Peyer's patch (tissue), 4 donors: ENCODE data around the gene UBE2Z. TPM values are rescaled to one million over a fixed set of nuclear protein-coding genes. Genes with fewer than 3 reads are reported as not detected.
"Not testable (repeated sequence)": the region's sequence is repeated elsewhere in the genome, so short reads cannot be mapped to it uniquely, and the experiment has no call there.

ENCODE experiments used
- DNase-seq, 3 donors: peaks; one replicate each; pipeline ENCODE4 v3.0.0-alpha.2; 2017 to 2019
- H3K27ac ChIP-seq, 4 donors: fragments of 200-600 bp; sonication (generic); one replicate each; pipeline ENCODE4 v1.5.1; 2016 to 2019
- H3K27me3 ChIP-seq, 2 donors: fragments of 200-600 bp; sonication (generic); one replicate each; pipeline ENCODE4 v1.5.1; 2019
- H3K36me3 ChIP-seq, 3 donors: fragments of 200-600 bp; sonication (generic); one replicate each; pipeline ENCODE4 v1.5.1; 2016 to 2019
- H3K4me1 ChIP-seq, 4 donors: fragments of 200-600 bp; sonication (generic); one replicate each; pipeline ENCODE4 v1.5.1; 2016 to 2019
- H3K4me3 ChIP-seq, 4 donors: fragments of 200-600 bp; sonication (generic); 1 replicate in 3 of 4; 2 replicates in 1 of 4; pipeline ENCODE4 v1.5.1; 2016 to 2019; ENCODE audit warnings: mild to moderate bottlenecking in 1 of 4
- H3K9me3 ChIP-seq, 4 donors: fragments of 200-600 bp; sonication (generic); one replicate each; pipeline ENCODE4 v1.5.1; 2016 to 2019; ENCODE audit warnings: mild to moderate bottlenecking in 1 of 4
- POLR2A ChIP-seq, 2 donors: fragments of 450-650 bp; IDR thresholded peaks; one replicate each; pipeline ENCODE4 v1.5.1; 2017; ENCODE audit warnings: antibody characterized with exemption in 2 of 2, mild to moderate bottlenecking in 2 of 2, moderate library complexity in 2 of 2
- total RNA-seq, 4 donors: library from RNA; depleted of rRNA; stranded (reverse); fragments of >200 nt; gene quantifications; one replicate each; pipeline ENCODE4 v1.1.0, GENCODE V29; 2016
- TF ChIP-seq, protein P1 (sequence below), 6 experiments: fragments of 450-650 bp in 4 of 6; fragments of 200-600 bp in 2 of 6; sonication (generic) in 1 of 6; IDR thresholded peaks; one replicate each; pipeline ENCODE4 v1.5.1; 2017 to 2019; ENCODE audit warnings: antibody characterized with exemption in 6 of 6, mild to moderate bottlenecking in 3 of 6, moderate library complexity in 1 of 6

Gene UBE2Z
- total RNA-seq, 4 donors from 2014 or later: 42.9 to 58.0 (median 49.8) TPM

DNA sequence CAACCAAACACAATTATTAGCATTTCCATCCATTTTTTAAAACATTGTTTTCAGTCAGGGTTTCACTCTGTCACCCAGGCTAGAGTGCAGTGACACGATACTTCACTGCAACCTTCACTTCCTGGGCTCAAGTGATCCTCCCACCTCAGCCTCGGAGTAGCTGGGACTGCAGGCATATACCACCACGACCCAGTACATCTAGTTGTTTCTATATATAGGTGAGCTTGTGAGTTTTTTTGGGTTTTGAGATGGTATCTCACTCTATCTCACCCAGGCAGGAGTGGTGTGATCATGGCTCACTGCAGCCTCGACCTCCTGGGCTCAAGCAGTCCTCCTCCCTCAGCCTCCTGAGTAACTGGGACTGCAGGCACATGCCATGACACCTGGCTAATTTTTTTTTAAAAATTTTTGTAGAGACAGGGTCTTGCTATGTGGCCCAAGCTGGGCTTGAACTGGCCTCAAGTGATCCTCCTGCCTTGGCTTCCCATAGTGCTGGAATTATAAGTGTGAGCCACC is 37.1 kb upstream of the UBE2Z start:
- DNase-seq: no peak
- Histone ChIP-seq H3K4me1 (peaks cover 0 to 41% (median 9%) of the 10 kb centered on the region in 4 donors), H3K27ac (peak overlapping the region in 3 of 4 donors; percentile 27 to 72 (median 71)), H3K36me3 (peaks cover 0 to 3% (median 0%) of the 10 kb centered on the region in 3 donors), H3K9me3 (no peaks in the 10 kb centered on the region), H3K27me3 (no peaks in the 10 kb centered on the region), H3K4me3 (no peak overlapping the region)
- TF ChIP-seq, protein P1, sequence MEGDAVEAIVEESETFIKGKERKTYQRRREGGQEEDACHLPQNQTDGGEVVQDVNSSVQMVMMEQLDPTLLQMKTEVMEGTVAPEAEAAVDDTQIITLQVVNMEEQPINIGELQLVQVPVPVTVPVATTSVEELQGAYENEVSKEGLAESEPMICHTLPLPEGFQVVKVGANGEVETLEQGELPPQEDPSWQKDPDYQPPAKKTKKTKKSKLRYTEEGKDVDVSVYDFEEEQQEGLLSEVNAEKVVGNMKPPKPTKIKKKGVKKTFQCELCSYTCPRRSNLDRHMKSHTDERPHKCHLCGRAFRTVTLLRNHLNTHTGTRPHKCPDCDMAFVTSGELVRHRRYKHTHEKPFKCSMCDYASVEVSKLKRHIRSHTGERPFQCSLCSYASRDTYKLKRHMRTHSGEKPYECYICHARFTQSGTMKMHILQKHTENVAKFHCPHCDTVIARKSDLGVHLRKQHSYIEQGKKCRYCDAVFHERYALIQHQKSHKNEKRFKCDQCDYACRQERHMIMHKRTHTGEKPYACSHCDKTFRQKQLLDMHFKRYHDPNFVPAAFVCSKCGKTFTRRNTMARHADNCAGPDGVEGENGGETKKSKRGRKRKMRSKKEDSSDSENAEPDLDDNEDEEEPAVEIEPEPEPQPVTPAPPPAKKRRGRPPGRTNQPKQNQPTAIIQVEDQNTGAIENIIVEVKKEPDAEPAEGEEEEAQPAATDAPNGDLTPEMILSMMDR (IDR thresholded peaks at IDR 0.05): no peak
- no peak for TF ChIP-seq POLR2A (IDR thresholded peaks at IDR 0.05)

GRCh38 chr17:48871551-48872351 is 36.5 kb upstream of the UBE2Z start:
- peak in 2 of 3 donors; percentile 85 to 91 for DNase-seq
- peaks cover 0 to 41% (median 9%) of the 10 kb centered on the region in 4 donors for H3K4me1 ChIP-seq
- H3K9me3 ChIP-seq: no peaks in the 10 kb centered on the region
- no peak for TF ChIP-seq POLR2A (IDR thresholded peaks at IDR 0.05)
- TF ChIP-seq, protein P1 (IDR thresholded peaks at IDR 0.05): no peak
- H3K4me3 ChIP-seq: no peak overlapping the region
- H3K27me3 ChIP-seq: no peaks in the 10 kb centered on the region
- H3K36me3 ChIP-seq: no peaks in the 10 kb centered on the region
- H3K27ac ChIP-seq: peak overlapping the region; percentile 17 to 72 (median 66)

GRCh38 chr17:48872409-48872808 is 35.8 kb upstream of the UBE2Z start:
- H3K27ac ChIP-seq: peak overlapping the region; percentile 17 to 72 (median 66)
- not testable (repeated sequence) for H3K9me3 ChIP-seq, H3K4me3 ChIP-seq, H3K27me3 ChIP-seq, H3K36me3 ChIP-seq
- DNase-seq: peak in 1 of 3 donors; percentile 11
- peaks cover 0 to 41% (median 9%) of the 10 kb centered on the region in 4 donors for H3K4me1 ChIP-seq

GRCh38 chr17:48873209-48873608 is 35.0 kb upstream of the UBE2Z start:
- H3K4me1 ChIP-seq: peaks cover 0 to 41% (median 9%) of the 10 kb centered on the region in 4 donors
- no peak for TF ChIP-seq POLR2A (IDR thresholded peaks at IDR 0.05)
- TF ChIP-seq, protein P1 (IDR thresholded peaks at IDR 0.05): no peak

DNA sequence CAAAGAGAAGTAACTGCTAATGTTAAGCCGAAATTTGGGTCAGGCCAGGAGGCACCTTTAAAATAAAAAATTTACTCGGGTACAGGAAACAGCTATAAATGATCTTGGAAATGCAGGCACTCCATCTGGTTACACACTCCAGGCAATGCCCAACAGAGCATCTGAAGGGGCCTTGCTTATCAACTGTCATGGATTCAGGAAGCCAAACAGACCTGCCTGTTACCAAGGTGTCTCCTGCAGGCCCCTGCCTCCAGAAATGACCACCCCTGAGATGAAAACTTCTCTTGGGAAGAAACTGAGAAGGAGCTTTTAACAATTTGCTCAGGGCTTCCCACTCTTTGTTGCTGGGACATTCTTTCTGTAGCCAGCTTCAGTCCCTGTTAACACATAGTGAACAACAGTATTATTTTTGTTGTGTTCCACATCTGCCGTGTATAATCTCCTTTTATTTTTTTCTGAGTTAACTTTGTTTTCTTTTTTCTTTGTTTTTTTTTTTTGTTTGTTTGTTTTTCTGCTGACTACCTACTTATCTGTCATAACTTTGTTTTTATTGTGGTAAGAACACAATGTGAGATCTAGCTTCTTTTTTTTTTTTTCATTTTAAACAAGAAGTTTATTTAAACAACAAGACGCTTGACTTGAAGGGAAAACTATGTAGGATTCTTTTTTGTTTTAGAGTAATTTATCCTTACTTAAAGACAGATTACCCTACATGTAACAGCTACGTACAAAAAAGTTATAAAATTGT is 34.3 kb upstream of the UBE2Z start:
- no peaks in the 10 kb centered on the region for H3K36me3 ChIP-seq
- peaks cover 0 to 41% (median 9%) of the 10 kb centered on the region in 4 donors for H3K4me1 ChIP-seq
- no peak overlapping the region for H3K4me3 ChIP-seq
- TF ChIP-seq, protein P1 (IDR thresholded peaks at IDR 0.05): no peak
- peak overlapping the region in 3 of 4 donors; percentile 60 to 72 (median 71) for H3K27ac ChIP-seq
- H3K27me3 ChIP-seq: no peaks in the 10 kb centered on the region
- H3K9me3 ChIP-seq: no peaks in the 10 kb centered on the region
- no peak for DNase-seq

More at GRCh38 chr17:48873209-48873608, 35.0 kb upstream of the UBE2Z start:
- DNase-seq: peak in 1 of 3 donors; percentile 58
- Histone ChIP-seq H3K36me3 (no peaks in the 10 kb centered on the region), H3K9me3 (no peaks in the 10 kb centered on the region), H3K4me3 (no peak overlapping the region), H3K27ac (peak overlapping the region in 3 of 4 donors; percentile 60 to 72 (median 71)), H3K27me3 (no peaks in the 10 kb centered on the region)
